HG03095 (cell line): ENCODE measurements around the gene OR2V1.
"Not testable (repeated sequence)": the region's sequence is repeated elsewhere in the genome, so short reads cannot be mapped to it uniquely, and the experiment has no call there.

Experiments
- ATAC-seq: cut with Tn5 transposase; IDR thresholded peaks from one replicate; pipeline ENCODE4 v1.9.1; 2021; ENCODE audit warnings: moderate library complexity; ENCODE audit not compliant: unreplicated experiment

OR2V1 gene

DNA sequence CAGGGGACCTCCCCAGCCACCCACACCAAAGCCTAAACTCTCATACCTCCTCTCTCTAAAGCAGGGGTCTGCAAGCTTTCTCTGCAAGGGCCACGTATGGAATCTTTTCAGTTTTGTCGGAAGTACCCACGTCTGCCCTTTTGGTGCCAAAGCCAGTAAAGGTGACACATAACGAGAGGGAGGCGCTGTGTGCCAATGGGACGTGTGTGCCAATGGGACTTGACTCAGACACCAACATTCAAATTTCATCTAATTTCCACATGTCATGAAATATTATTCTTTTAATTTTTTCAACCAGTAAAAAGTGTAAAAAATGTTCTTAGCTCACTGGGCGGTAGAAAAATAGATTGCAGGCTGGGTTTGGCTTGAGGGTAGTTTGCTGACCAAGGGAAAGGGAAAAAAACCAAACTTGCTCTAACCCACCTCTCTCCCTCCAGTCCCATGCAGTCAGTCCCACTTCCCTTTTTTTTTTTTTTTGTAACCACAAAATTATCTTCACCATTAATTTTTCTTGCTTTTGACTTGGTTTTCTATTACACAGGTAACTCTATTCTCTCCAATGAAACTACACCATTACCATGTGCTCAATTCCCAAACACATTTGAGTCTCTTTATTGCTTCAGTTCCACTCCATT lies 25.5 kb downstream of the OR2V1 start:
- ATAC-seq: no peak

DNA sequence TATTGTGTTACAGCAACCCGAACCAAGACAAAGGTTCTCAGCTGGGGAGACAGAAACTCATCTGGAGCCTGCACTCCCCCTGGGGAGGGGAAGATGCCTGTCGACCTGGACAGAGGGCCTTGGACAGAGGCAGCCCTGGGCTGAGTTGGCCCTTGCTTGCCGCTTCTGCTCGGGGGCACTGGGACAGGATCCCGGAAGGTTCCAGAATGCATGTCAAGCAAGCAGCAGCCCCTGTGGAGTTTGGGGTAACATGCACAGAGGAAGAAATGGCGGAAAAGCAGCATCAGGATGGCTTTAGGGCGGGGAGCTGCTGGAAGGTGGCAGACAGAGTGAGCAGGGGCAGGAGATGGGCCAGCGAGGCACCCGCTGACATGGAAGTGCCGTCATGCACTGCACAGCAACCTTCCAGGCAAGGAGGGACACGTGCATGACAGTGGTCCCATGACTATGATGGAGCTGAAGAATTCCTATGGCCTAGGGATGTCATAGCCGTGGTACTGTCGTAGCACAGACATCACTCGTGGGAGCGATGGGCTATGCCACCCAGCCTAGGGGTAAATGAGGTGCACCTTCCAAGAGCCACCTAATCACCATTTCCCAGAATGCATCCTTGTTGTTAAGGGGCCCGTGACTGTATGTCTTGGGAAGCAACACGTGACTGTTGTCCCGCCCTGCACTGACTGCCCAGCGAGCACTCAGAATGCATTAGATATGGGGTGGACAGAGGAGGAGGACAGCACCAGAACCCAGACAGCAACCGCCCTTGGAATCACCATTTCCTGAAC lies 26.2 kb downstream of the OR2V1 start:
- ATAC-seq: not testable (repeated sequence)

DNA sequence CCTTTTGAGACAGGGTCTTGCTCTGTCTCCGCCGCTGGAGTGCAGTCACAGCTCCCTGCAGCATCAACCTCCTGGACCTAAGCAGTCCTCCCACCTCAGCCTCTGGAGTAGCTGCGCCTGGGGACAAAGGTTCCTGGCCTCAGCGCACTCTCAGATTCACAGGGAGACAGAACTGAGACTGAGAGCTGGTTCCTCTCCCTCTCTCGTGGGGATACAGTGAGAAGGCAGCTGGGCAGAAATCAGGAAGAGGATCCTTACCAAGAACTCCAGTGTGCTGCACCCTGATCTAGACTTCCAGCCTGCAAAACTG lies 26.8 kb downstream of the OR2V1 start:
- not testable (repeated sequence) for ATAC-seq

DNA sequence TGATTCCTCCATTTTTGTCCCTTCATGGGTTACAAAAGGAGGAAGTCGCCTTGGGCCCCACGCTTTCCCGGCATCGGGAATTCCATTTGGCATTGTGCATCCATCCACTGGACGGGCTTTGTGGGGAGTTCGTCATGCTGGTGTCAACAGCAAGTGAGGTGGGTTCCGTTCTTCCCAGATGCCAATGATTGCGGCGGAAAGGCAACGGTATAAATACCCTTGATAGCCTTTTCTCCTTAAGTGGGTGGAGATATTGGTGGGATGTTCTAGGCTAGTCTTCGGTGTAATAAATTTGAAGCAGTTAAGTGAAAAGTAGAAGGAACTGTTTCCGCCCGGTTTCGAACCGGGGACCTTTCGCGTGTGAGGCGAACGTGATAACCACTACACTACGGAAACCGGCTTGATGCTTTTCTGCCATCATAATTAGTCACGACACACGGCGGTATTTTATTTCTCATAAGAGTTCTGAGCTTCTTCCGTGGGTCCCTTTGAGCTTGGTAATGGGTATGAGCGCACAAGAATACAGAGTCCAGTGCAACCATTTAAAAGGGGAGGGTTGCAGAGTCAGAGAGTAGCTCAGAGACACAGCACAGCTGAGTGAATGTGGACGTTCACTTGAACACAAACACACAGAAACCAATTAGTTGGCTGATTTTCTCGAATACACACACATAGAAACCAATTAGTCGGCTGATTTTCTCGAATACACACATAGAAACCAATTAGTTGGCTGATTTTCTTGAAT lies 28.9 kb downstream of the OR2V1 start:
- not testable (repeated sequence) for ATAC-seq

DNA sequence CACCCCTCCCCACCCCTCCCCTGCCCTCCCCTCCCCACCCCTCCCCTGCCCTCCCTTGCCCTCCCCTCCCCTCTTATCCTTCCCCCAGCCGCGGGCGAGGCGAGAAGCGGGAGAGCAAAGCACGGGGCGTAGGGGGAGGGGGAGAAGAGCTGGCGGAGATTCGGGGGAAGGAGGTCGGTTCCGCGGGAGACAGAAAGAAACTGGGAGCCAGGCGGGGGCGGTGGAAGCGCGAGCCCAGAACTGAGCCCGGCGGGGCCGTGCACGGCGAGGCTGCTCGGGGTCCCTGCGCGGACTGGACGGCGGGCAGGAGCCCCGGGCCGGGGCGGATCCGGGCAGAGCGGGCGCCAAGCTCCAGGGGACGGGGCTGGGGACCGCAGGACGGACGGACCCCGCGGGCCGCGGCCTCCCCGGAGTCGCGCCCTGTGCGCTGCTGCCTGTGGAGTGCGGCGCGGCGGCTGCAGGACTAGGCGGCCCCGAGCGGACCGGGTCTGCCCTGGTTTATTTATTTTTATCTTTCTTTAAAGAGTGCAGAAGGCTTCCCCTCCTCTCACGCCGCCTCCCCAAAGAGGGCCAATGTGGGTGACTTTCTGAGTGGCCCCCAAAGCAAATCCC lies 29.8 kb downstream of the OR2V1 start:
- ATAC-seq: not testable (repeated sequence)

DNA sequence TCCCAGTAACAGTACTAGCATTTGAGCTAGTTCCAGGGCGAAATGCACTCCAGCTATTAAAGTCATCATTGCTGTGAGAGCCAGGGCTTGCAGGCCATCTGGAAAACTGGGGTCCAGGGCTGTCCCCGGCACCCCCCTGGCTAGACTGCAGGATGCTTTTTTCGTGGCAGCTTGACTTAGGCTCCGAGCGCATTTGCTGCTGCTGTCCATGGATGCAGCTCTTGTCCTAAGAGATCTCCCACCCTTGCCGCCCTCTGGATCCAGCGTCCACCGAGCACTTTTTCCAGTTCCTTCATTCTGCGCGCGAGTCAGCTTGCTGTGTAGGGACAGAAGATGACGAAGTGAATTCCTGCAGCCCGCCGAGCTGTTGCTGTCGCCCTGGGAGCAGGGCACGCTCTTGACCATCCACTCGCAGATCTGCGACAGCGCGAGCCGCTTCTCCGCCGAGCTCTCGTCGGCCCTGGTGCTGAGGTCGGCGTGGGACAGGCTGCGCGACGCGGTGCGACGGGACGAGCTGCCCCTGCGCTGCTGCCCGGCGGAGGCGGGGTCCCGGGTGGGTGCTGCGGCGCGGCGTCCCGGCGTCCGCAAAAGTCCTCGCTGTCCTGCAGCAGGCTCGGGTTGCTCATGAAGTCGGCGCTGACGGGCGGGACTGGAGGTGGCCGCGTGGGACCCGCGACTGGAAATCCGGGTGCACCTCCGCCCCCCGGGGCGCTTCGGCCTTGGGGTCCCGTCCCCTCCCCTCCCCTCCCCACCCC lies 30.7 kb downstream of the OR2V1 start:
- ATAC-seq: no peak

DNA sequence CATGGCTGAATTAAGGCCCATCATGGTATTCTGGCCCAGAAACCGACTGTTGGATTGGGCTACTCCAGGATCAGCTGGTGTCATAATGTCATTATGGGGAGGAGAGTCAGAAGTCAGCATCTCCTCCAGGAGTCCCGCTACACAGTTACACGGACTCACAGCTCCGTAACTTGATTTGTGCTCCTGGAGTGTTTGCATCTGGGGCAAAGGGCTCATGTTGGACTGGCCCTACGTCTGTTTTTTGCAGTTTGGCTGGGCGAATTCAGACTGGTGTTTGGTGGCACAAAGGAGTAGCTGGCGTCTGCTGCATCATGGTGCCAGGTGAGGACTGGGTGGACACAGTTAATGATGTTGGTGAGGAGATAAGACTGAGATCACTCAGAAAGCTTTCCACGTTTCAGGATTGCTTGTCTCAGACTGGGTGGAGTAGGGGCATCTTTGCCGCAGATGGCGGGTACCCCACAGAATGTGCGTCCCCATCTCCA lies 31.3 kb downstream of the OR2V1 start:
- ATAC-seq: no peak

DNA sequence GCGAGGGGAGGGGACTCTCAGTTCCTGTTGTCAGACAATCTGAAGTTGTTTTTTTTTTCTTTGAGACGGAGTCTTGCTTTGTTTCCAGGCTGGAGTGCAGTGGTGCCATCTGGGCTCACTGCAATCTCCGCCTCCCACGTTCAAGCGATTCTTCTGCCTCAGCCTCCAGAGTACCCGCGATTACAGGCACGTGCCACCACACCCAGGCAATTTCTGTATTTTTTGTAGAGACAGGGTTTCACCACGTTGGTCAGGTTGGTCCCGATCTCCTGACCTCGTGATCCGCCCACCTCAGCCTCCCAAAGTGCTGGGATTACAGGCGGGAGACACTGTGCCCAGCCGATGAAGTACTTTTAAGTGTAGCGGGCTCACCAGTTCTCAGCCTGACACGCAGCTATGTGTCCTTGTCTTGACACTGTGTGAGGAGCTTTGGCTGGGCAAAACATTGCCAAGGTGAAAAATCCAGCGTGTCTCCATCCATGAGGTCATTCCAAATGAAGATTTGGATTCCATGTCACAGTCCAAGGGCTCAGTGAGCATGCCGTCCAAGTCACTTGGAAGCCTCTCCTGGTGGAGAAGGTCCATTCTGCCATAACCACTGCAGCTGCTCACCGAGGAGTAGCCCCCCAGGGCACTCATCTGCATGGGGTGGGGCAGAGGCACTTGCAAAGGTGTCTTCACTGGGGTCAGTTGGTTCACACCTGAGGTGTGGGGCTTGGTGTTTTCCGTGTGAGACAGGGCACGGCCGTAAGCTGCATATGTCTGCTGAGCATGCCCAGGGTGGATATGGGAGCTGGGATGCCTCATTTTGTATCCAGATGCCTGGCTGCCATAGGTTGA lies 32.0 kb downstream of the OR2V1 start:
- ATAC-seq: no peak

DNA sequence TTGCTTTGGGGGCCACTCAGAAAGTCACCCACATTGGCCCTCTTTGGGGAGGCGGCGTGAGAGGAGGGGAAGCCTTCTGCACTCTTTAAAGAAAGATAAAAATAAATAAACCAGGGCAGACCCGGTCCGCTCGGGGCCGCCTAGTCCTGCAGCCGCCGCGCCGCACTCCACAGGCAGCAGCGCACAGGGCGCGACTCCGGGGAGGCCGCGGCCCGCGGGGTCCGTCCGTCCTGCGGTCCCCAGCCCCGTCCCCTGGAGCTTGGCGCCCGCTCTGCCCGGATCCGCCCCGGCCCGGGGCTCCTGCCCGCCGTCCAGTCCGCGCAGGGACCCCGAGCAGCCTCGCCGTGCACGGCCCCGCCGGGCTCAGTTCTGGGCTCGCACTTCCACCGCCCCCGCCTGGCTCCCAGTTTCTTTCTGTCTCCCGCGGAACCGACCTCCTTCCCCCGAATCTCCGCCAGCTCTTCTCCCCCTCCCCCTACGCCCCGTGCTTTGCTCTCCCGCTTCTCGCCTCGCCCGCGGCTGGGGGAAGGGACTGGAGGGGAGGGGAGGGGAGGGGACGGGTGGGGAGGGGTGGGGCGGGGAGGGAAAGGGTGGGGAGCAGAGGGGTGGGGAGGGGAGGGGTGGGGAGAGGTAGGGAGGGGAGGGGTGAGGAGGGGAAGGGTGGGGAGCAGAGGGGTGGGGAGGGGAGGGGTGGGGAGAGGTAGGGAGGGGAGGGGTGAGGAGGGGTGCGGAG lies 33.0 kb downstream of the OR2V1 start:
- ATAC-seq: not testable (repeated sequence)

DNA sequence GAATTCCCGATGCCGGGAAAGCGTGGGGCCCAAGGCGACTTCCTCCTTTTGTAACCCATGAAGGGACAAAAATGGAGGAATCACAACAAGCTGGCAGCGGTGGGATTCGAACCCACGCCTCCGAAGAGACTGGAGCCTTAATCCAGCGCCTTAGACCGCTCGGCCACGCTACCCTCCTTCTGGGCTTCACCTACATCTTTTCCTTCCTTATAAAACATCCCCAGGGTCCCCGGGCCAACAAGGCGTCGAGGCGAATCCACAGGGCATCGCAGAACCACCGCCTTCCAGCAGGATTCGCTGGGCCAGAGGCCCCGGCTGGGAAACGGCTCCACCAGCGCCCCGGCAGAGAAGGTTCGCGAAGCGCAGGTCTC lies 33.6 kb downstream of the OR2V1 start:
- not testable (repeated sequence) for ATAC-seq

DNA sequence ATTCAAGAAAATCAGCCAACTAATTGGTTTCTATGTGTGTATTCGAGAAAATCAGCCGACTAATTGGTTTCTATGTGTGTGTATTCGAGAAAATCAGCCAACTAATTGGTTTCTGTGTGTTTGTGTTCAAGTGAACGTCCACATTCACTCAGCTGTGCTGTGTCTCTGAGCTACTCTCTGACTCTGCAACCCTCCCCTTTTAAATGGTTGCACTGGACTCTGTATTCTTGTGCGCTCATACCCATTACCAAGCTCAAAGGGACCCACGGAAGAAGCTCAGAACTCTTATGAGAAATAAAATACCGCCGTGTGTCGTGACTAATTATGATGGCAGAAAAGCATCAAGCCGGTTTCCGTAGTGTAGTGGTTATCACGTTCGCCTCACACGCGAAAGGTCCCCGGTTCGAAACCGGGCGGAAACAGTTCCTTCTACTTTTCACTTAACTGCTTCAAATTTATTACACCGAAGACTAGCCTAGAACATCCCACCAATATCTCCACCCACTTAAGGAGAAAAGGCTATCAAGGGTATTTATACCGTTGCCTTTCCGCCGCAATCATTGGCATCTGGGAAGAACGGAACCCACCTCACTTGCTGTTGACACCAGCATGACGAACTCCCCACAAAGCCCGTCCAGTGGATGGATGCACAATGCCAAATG lies 34.1 kb downstream of the OR2V1 start:
- not testable (repeated sequence) for ATAC-seq

DNA sequence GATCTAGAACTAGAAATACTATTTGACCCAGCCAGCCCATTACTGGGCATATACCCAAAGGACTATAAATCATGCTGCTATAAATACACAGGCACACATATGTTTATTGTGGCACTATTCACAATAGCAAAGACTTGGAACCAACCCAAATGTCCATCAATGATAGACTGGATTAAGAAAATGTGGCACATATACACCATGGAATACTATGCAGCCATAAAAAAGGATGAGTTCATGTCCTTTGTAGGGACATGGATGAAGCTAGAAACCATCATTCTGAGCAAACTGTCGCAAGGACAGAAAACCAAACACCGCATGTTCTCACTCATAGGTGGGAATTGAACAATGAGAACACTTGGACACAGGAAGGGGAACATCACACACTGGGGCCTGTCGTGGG lies 35.8 kb downstream of the OR2V1 start:
- not testable (repeated sequence) for ATAC-seq

DNA sequence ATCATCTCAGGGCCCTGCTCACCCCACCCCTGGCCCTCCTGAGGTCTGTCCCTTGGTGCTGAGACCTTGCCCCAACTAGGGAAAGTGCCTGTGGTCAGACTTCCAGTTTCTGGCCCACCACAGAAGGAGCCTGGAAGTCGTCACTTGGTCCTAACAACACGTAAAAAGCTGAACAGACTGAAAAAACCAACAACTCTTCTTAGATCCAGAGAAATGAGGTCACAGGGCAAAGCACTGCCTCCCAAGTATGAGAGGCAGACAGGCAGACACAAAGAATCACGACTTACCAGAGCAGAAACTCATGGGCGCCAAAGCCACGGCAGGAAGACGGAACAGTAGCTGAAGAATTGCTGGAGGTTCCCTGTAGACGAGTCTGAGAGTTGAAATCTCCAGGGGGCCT lies 38.5 kb downstream of the OR2V1 start:
- ATAC-seq: no peak

DNA sequence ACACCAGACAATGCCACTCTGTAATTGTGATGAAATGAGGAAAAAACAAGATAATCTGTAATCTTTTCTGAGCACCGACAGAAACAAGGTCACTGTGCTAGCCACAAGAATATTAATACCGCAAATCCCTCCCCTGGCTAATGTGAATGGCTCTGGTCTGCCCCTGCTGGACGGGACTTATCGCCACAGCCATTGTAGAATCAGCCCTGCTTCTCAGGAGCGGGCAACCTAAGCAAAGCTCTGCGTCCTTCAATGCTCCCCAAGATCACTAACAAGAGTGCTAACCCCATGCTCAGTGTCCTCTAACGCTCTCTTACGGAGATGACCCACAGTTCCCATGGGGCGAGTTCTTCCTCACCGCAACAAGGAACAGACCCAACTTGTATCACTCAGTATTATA lies 42.7 kb downstream of the OR2V1 start:
- ATAC-seq: no peak

DNA sequence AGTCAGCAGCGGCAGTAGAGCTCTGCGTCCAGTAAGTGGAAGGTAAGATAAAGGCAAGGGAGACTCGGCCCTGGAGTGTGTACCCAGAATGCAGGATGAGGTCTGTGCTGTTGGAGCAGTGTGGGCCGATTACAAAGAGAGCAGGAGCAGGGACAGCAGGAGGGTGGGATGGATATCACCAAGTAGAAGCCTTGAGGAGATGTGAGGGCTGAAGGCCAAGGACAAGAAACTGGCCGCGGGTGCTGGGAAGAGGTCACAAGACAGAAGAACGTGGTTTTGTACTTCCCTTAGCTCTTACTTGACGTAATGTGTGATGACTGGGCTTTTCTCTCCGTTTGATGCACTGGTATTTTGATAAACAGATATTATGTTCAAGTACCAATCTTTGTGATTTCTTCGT lies 43.7 kb downstream of the OR2V1 start:
- ATAC-seq: no peak

DNA sequence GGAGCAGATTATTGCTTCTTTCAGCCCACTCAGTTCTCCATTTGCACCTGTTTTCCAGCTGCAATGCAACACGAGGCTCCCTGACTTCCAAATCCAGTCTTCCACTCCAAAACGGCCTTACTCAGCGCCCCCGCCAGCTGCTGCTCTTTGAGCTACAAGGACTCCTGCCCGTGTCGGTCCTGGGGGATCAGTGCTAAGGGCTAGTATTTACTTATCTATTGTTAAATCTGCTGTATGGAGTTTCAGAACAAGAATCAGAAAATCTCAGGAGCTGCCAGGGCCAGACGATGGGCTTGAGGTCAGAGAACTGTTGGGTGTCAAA lies 44.1 kb downstream of the OR2V1 start:
- no peak for ATAC-seq

DNA sequence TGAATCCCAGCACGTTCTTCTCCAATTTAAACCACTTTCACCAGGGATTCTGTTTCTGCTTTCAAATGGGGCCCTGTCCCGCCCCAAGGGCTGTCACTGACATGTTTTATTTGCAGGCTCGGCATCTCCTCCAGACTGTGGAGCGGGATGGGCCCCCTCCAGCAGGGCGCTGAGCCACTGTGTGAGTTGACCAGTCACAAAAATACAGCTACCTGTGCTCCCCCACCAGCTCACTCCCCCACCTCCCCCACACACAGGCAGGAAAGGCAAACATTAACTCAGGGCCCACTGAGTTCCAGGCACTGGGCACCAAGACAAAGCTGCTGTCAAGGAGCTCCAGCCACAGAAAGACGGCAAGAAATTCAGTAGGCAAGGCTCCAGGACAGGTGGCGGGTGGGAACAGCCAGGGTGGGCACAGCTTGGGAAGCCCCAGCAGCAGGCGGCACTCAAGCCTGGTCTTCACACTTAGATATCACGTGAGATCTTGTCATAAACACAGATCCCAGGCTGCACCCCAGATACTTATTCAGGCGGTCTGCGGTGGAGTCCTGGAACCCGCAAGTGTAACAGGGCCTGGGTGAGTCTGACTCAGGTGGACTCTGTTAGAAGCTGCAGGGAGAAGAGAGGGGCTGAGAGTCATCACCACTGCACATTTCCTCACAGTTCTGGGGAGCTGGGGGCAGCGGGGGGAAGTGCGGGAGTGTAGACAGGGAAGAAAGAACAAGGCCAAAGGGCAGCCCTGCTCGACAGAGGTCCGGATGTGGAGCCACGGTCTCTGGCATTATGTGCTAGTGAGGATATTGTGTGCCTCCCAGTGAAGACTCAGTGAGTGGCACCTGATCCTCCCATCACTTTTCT lies 44.7 kb downstream of the OR2V1 start:
- ATAC-seq: no peak

DNA sequence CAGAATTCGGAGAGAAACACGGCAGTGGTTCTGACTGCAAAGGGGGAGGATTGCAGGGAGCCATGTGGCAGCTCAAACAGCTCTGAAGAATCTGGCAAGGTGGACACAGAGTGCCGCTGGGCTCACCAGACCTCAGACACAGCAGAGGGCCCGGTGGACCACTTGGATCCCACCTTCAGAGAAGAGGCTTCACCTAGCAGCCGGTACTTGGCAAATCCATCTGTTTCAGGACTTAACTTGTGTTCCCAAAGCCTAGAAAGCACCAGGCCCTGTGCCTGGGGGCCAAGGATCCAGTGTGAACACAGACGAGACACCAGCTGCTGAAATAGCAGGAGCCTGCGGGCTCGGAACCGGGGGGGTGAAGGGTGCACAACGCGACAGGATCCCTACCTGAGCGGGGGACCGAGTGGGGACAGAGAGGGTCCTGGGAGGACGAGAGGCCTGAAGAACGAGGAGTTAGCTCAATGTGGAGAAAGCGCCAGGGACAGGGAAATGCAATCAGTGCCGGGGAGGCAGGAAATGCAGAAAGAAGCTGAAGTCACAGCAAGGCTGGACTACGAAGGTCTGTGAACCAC lies 46.3 kb downstream of the OR2V1 start:
- no peak for ATAC-seq
